Activated CD4-positive, alpha-beta T cell treated with anti-CD3 and anti-CD28 coated beads, Interleukin-2, amount 50 U/mL, for 4 hours (primary cell): ENCODE results near the gene CAMP.
"Not testable (repeated sequence)": the region's sequence is repeated elsewhere in the genome, so short reads cannot be mapped to it uniquely, and the experiment has no call there.

Experiments
- DNase-seq, 2 experiments: peaks; one replicate each; pipeline ENCODE4 v3.0.0-alpha.2; 2020

CAMP gene, protein sequence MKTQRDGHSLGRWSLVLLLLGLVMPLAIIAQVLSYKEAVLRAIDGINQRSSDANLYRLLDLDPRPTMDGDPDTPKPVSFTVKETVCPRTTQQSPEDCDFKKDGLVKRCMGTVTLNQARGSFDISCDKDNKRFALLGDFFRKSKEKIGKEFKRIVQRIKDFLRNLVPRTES

DNA sequence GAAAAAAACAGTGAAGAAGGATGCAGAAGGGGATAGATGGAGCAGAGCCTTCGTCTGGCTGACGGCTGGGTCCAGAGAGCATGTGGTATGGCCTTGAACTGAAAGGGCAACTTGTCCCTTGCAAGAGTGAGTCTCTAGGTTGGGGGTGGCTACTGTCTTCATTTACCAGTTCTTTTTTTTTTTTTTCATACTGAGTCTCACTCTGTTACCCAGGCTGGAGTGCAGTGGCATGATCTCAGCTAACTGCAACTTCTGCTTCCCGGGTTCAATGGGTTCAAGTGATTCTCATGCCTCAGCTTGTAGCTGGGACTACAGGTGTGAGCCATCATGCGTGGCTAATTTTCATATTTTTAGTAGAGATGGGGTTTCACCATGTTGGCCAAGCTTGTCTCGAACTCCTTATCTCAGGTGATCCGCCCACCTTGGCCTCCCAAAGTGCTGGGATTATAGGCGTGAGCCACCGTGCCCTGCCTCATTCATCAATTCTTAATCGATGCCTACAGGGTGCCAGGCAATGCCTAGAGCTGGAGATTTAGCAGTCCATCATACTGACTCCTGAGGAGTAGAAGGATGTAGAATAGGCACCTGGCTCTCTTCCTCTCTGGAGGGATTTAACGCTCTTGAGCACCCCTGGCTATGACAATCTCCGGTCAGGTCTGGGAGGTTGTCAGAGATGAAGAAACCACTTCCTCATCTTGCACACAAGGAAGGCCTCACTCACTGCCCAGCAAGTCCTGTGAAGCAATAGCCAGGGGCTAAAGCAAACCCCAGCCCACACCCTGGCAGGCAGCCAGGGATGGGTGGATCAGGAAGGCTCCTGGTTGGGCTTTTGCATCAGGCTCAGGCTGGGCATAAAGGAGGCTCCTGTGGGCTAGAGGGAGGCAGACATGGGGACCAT lies at the start of gene CAMP:
TSS of gene CAMP (plus strand) at position 880 of the 898 bp plus-strand sequence. CDS start at position 897, 17 bp downstream.
- DNase-seq, result no peak

DNA sequence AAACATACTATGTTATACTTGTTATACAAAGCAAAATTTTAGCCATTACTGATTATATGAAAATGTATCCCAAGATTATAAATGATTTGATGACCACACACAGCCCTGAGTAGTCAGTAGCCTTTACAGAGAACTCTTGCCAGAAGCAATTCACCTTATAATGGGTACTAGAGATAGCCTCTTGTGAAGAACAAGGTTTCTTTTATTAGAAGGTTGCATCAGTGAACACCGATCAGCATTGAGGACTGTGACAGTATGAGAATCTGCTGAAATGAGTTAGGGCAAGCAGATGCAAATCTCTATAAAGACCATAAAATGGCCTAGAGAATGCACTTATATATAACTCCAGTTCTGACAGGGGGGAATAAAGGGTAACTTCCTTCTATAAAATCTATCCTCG lies 45.2 kb upstream of the CAMP start:
- no peak for DNase-seq

DNA sequence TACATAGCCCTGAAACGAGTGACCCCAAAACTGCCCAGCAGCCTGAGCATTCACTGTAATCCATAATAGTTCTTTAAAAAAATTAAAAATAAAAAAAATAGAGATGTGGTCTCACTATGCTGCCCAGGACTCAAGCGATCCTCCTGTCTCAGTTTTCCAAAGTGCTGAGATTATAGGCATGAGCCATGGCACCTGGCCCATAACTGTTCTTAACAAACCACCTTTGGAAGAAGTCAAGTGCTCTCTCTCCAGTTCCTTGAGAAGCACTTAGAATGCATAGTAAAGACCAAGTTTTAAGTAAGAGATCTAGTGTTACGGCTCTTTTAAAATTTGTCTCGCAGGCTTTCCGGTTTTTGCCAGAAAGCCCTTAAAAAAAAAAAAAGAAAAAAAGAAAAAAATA lies 43.3 kb upstream of the CAMP start:
- DNase-seq, result no peak

DNA sequence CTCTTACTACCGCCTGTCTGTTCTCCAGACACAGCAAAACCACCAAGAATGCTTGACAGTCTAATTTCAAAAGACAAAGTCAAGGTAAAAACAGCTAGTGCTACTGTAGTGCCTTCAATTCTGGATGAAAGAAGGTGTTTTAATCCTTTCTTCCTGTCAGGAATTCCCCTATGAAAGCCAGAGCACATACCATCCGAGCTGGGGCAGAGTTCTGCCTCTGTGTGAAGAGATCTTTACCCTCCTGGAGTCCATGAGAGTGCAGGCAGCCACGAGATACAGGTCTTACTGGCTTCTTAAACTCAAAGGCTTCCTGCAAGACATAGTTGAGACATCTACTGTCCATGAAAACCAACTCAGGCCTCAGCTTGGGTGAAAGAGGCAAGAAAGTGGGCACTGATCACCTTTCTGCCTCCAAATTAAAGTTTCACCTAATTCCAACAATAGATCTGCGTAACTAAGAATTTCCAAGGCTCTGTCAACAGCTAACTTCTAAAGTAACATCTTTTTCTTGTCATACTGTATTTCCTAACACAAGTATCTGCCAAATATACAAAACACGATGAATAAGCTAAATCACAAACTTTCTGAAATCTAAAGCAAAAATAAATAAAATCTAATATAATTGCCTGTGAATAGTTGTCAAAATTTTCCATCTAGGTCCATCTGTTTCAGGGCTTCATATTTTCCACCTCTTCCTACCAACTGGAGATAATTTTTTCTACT lies 42.6 kb upstream of the CAMP start:
- DNase-seq, result no peak

DNA sequence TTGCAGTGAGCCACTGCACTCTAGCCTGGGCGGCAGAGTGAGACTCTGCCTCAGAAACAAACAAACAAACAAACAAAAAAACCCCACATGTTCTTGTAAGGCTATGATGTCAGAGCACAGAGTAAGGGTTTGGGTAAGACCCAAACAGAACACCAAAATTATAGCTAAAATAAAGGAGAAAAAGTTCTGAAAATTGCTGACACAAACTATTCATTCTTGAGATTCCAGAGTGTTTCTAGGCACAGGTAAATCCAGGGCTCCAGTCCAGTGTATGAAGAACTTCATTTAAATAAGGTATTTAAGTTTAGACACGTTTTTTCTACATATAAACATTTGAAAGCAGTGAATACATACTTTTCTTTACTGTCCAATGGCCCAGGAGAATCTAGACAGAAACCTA lies 39.0 kb upstream of the CAMP start:
- no peak for DNase-seq

DNA sequence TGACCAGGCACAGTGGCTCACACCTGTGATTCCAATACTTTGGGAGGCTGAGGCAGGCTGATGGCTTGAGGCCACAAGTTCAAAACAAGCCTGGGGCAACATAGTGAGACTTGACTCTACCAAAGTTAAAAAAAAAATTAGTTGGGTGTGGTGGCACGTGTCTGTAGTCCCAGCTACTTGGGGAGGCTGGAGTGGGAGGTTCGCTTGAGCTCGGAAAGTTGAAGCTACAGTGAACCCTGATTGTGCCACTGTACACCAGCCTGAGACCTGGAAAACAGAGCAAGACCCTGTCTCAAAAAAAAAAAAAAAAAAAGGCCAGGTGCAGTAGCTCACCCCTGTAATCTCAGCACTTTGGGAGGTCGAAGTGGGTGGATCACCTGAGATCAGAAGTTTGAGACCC lies 38.2 kb upstream of the CAMP start:
- no peak for DNase-seq

DNA sequence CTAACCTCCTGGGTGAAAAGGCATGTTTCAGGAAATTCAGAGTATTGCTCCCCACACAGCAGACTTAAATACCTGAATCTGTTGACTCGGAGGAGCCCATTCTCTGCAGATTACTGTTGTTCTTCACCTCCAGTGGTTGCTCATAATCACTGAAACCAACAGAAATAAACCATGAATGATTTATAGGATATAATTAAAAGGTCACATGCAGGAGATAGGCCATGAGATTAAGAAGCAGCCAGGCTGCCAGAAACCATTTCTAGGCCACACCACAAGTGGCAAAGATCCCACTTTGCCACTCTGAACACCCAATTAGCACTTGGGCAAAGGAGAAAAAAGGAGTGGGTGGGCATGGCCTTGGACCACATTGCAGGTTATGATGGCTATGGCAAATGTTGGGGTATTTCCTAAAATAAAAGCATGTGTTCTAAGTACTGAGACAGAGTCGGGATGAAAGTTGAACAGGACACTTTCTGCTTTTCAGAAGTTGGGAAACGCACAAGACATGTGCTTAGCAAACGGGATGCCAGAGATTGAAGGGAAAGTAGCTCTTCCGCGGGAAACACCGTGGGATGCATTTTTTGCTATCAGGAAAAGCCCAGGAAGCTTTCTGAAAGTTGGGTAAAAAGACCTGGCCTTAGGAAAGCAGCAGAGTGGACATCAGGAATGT lies 36.5 kb upstream of the CAMP start:
- no peak for DNase-seq

DNA sequence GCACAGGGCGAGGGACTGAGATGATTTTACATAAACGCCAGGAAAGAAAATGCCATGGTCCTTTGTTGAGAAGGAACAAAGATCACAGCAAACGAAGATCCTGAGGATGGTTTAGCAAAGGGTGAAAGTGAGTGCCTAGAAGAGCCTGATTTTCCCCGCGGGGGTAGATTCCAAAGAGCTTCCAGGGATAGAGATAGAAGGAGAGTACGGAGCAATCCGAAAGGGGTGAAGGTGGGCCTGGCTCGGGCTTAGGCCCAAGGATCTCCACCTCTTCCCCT lies 36.1 kb upstream of the CAMP start:
- no peak for DNase-seq

DNA sequence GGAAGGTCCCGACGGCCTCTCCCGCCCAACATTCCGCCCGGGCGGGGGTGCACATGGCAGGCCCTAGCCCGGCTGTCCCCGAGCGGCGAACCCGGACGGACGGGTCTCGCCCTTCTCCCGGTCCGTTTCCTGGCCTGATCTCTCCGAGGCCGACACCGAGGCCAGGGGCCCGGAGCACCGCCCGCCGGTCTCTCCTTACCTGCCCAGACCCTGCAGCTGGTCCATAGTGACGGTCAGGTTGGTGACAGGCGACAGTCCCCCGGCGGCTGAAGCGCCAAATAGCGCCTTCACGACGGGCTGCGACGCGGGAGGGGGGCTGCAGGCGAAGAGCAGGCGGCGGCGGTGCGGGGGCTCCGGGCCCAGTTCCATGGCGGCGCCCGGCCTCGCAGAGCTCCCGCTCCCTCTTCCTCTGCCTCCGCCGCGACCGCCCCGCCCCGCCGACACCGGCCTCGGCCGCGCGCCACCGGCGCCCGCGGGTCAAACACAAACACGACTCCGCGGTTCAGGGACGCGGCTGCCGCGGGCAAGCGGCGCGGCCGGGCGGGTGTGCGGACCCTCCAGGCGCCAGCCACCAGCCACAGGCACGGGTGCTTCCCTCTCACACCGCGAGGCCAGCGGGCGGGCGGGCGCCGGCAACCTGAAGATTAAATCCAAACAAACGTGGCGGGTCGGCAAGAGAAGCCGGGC lies 35.6 kb upstream of the CAMP start:
- peak in 1 of 2 experiments; percentile 2 for DNase-seq

DNA sequence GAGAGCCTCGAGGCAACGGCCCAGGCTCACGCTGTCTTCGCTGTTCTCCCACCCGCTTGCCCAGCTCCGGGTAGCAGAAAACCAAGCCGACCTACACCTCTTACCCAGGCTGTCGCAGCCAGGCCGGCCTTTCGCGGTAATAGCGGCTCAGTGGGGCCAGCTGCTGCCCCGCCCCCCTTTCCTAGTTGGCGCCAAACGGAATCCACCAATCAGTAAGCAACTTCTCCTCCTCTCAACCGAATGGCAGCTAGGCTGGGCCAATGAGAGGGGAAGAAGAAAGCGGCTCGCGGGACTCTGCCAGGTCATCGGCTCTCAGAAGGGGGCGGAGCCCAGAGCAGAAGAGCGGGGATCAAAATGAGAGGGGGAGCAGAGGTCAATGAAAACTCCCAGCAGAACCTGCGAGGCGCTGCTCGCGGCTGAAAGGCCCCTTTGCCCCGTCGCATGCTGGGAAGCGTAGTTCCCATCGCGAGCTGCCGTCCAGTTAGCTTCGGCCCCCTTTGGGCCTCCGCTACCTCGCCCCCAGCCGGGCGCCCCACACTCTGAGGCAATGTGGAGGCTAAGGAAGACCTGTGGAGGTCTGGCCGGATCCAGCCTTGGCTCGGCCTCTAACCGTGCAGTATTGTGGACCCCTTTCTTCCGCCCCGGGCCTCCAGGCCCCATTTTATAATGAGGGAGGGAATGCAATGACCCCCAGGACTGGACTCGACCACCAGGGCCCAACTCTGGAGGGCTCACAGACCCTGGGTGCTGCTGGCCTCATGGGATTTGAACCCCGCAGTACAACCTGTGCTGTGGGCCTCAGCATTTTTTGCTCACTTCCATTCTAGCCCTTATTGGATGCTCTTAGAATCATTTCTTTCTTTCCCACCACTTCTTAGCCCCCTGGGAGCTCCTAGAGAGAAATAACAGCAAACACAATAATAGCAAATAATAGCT lies 34.8 kb upstream of the CAMP start, which contains the start of gene CDC25A:
TSS of gene CDC25A (minus strand) at position 152 of the 936 bp plus-strand sequence. CDS start 470 bp downstream, outside the sequence.
- DNase-seq, result peak; percentile 89 to 91

DNA sequence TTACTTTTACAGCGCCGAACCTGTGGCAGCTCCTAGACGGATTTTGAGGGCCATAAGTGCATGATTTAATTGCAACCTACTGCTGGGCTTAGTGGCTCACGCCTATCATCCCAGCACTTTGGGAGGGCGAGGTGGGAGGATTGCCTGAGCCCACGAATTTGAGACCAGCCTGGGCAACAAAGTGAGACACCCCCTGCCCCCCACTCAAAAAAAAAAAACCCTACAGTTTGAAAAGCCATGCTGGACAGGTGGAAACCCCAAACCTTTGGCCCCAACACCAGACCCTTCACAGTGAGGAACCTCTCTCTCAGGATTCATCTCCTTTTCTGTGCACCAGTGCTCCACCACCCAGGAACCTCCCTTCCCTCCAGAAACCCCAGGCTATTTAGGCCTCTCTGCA lies 34.0 kb upstream of the CAMP start:
- DNase-seq, result no peak

DNA sequence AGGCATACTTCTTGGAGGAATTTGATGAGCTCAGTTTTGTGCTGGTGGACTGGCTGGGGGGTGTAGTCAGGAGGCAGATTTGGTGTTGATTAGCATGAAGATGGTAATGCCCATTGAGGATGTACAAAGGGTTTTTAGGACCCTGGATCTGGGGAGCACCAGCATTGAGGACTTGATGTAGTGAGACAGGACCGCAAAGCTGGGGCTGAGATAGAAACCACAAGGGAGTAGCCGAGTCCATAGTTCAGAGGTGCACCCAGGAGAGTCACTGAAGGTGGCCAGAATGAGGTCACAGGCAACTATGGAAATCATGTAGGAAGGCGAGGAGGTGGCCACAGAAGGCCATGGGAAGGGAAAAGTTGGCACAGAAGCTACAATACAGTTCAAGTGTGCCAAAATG lies 32.4 kb upstream of the CAMP start:
- DNase-seq, result no peak

DNA sequence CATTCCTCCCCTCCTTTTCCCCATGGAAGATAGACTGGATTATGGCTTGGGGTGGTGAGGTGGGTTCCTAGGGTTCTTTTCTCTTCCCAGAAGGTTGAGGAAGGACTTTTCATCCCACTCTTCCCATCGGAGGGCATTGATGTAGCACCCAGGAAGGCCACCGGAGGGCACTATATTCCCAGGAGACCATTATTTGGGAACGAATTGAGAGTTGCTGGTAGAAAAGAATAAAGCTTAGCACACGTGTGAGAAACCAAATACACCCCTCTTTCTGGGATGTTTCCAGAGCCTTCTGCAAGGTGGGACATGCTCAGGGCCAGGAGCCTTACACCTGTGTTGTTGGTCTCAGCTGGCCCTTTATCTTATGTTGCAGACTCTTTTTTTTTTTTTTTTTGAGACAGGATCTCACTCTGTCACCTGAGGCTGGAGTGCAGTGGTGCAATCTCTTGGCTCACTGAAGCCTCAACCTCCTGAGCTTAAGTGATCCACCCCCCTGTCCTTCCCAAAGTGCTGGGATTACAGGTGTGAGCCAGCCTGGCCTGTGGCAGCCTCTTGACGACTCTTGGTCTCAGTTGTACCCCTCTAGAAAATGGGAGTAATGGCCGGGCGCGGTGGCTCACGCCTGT lies 28.7 kb upstream of the CAMP start:
- DNase-seq, result no peak

DNA sequence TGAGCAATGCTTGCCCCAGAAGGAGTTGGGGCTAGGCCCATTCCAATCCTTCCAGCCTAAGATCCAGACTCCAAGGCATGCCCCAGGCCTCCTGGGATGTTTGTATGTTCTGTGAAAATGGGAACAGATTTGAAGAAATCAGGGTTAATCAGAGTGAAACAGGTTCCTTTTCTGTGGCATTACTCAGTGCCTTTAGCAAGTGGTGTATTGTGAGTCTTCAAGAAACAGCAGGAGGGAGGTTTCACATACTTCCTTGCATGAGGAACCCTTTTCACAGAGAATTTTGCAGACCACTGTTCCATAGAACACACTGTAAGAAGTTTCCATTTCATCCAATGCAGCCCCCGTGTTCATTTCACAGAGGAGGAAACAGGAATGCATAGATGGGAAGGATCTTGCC lies 26.7 kb upstream of the CAMP start:
- no peak for DNase-seq

DNA sequence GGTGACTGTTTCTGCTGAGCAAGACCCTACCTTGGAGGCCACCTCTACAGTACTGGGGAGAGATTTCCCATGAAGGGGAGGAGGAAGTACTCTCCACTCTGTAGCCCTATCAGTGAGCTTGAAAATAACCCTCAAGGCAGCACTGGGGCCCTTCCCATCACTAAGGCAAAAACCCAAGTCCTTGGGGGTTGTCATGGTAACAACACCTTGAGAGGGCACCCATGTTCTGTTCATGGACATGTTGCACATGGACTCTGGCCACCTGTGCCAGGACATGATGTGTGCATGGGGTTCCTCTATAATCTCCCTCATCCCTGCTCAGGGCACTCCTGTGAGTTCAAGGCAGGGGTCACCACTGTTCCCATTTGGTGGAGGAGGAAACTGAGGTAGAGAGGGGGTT lies 24.2 kb upstream of the CAMP start:
- DNase-seq, result no peak

DNA sequence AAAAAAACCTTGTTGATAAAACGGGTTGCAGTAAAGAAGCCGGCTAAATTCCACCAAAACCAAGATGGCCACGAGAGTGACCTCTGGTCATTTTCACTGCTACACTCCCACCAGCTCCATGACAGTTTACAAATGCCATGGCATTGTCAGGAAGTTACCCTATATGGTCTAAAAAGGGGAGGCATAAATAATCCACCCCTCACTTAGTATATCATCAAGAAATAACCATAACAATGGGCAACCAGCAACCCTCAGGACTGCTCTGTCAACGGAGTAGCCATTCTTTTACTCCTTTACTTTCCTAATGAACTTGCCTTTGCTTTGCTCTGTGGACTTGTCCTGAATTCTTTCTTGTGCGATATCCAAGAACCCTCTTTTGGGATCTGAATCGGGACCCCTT lies 20.7 kb upstream of the CAMP start:
- no peak for DNase-seq

DNA sequence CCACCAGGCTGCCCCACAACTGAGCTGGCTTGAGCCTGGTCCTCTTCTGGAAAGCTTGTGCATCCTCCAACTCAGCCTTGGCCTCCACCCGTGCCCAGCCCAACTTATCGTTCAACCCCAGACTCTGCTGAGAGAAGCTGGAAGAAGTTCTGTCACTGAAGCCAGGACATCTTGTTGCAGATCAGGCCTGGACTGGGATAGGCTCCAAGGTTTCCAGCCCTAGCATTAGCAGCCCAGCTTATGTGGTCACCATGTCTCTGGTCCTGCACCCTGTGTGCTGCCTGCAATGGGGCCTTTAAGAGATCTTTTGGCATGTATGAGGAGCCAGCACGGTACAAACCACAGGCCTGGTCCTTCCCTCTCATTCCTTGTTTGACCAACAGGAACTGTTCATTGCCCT lies 15.2 kb upstream of the CAMP start:
- DNase-seq, result no peak

DNA sequence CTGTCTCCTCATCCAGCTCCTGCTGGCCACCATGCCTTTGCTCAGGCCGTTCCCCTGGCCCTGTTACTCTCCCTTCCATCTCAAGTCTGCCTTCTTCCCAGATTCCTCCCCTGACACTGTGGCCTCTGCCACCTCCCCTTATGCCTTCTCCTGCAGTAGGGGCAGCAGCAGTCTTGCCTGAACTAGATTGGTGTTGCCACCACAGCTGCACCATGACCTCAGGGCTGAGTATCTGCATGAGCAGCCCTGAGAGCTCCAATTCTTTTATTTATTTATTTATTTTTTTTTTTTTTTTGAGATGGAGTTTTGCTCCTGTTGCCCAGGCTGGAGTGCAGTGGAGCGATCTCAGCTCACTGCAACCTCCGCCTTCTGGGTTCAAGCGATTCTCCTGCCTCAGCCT lies 13.8 kb upstream of the CAMP start:
- no peak for DNase-seq

DNA sequence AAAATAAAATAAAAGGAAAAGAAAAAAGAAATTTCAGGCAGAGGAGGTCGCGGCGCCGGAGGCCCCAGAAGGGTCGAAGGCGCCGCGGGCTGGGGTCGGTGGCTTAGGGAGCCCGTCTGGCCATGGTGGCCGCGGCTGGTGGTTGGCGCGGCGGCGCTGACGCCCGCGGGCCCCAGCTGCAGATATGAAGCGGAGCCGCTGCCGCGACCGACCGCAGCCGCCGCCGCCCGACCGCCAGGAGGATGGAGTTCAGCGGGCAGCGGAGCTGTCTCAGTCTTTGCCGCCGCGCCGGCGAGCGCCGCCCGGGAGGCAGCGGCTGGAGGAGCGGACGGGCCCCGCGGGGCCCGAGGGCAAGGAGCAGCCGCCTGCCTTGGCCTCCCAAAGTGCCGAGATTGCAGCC lies 12.8 kb upstream of the CAMP start:
- not testable (repeated sequence) for DNase-seq

DNA sequence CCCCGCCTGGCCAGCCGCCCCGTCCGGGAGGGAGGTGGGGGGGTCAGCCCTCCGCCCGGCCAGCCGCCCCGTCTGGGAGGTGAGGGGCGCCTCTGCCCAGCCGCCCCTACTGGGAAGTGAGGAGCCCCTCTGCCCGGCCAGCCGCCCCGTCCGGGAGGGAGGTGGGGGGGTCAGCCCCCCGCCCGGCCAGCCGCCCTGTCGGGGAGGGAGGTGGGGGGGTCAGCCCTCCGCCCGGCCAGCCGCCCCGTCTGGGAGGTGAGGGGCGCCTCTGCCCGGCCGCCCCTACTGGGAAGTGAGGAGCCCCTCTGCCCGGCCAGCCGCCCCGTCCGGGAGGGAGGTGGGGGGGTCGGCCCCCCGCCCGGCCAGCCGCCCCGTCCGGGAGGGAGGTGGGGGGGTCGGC lies 11.5 kb upstream of the CAMP start:
- DNase-seq, result not testable (repeated sequence)

DNA sequence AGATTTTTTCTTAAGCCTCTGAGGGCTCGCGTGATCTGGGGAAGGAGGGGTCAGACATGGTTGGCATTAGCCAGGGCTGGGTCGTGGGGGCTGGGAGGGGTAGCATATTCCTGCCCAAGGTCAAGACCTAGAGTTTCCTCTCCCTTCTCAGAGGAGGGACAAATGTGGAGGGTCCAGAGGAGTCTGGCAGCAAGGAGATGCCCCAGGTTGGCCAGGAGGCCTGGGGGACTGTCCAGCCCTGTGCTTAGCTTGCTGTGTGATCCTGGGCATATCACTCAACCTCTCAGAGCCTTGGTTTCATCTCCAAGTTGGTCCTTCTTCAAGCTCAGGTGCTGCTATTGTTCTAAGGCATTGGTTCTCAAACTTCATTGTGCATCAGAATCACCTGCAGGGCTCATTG lies 9.1 kb upstream of the CAMP start:
- no peak for DNase-seq
